ENCODE results near the gene CNTN4.

CNTN4 gene

DNA sequence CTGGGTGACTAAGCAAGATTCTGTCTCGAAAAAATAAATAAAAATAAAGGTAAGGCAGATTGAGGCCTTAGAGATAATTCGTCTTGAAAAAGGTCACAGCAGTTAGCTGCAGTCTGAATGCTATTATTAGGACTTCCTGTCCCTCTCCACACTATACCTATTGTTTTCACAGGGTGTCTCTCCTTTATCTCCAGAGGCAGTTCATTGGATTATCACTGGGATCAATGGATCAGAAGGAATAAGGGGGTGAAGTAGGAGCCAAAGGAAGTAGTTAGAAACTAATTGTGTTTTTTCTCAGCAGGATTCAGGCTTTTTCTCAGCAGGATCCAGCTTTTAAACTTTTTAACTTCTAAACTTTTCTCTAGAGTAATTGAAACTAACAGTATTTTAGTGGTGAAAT is 684.6 kb downstream of the CNTN4 start:
- Histone ChIP-seq H3K9ac (ENCODE audit: low read length) (no peak overlapping the region), H2AFZ (ENCODE audit: low read length) (no peak overlapping the region)

GRCh38 chr3:2784627-2785026 is 686.0 kb downstream of the CNTN4 start:
- H3K9ac ChIP-seq (ENCODE audit: low read length) = no peak overlapping the region
- TF ChIP-seq CTCF (IDR thresholded peaks at IDR 0.05; ENCODE audit: low read length) = no peak
- TF ChIP-seq EZH2 (IDR thresholded peaks at IDR 0.05; ENCODE audit: borderline replicate concordance, low read length) = no peak
- H3K4me1 ChIP-seq (ENCODE audit: insufficient read depth, low read length, severe bottlenecking) = no peaks in the 10 kb centered on the region
- no peaks in the 10 kb centered on the region for H3K36me3 ChIP-seq (ENCODE audit: insufficient read depth, low read length)
- H3K9me3 ChIP-seq (ENCODE audit: low read length) = no peaks in the 10 kb centered on the region
- H3K4me3 ChIP-seq (ENCODE audit: low read depth, low read length, poor library complexity, severe bottlenecking) = no peak overlapping the region
- H3K4me2 ChIP-seq (ENCODE audit: low read length) = no peak overlapping the region
- no peak overlapping the region for H2AFZ ChIP-seq (ENCODE audit: low read length)
- no peaks in the 10 kb centered on the region for H3K9me2 ChIP-seq (ENCODE audit: low read depth, low read length)
- no peaks in the 10 kb centered on the region for H3K27me3 ChIP-seq (ENCODE audit: insufficient read depth, low read length)
- no peaks in the 10 kb centered on the region for H3F3A ChIP-seq (ENCODE audit: insufficient read depth, low read length)
- no peak overlapping the region for H3K27ac ChIP-seq (ENCODE audit: low read depth, low read length, poor library complexity, severe bottlenecking)
- H4K20me1 ChIP-seq (ENCODE audit: insufficient read depth, low read length) = no peaks in the 10 kb centered on the region
- no peaks in the 10 kb centered on the region for H3K79me2 ChIP-seq (ENCODE audit: insufficient read depth, low read length)

More for the DNA sequence above, 684.6 kb downstream of the CNTN4 start:
- no peaks in the 10 kb centered on the region for H3F3A ChIP-seq (ENCODE audit: insufficient read depth, low read length)
- H3K4me2 ChIP-seq (ENCODE audit: low read length) = no peak overlapping the region
- H3K9me3 ChIP-seq (ENCODE audit: low read length) = no peaks in the 10 kb centered on the region
- no peaks in the 10 kb centered on the region for H3K27me3 ChIP-seq (ENCODE audit: insufficient read depth, low read length)
- H3K4me1 ChIP-seq (ENCODE audit: insufficient read depth, low read length, severe bottlenecking) = no peaks in the 10 kb centered on the region
- no peak for TF ChIP-seq EZH2 (IDR thresholded peaks at IDR 0.05; ENCODE audit: borderline replicate concordance, low read length)
- TF ChIP-seq CTCF (IDR thresholded peaks at IDR 0.05; ENCODE audit: low read length) = no peak
- H3K79me2 ChIP-seq (ENCODE audit: insufficient read depth, low read length) = no peaks in the 10 kb centered on the region
- H3K9me2 ChIP-seq (ENCODE audit: low read depth, low read length) = no peaks in the 10 kb centered on the region
- H3K4me3 ChIP-seq (ENCODE audit: low read depth, low read length, poor library complexity, severe bottlenecking) = no peak overlapping the region
- no peaks in the 10 kb centered on the region for H4K20me1 ChIP-seq (ENCODE audit: insufficient read depth, low read length)
- no peak overlapping the region for H3K27ac ChIP-seq (ENCODE audit: low read depth, low read length, poor library complexity, severe bottlenecking)
- H3K36me3 ChIP-seq (ENCODE audit: insufficient read depth, low read length) = no peaks in the 10 kb centered on the region

GRCh38 chr3:2790266-2790815 is 691.7 kb downstream of the CNTN4 start:
- no peak for TF ChIP-seq EZH2 (IDR thresholded peaks at IDR 0.05; ENCODE audit: borderline replicate concordance, low read length)
- no peak for TF ChIP-seq CTCF (IDR thresholded peaks at IDR 0.05; ENCODE audit: low read length)
- no peak overlapping the region for H3K4me3 ChIP-seq (ENCODE audit: low read depth, low read length, poor library complexity, severe bottlenecking)
- no peaks in the 10 kb centered on the region for H3K27me3 ChIP-seq (ENCODE audit: insufficient read depth, low read length)
- H2AFZ ChIP-seq (ENCODE audit: low read length) = no peak overlapping the region
- no peak overlapping the region for H3K9ac ChIP-seq (ENCODE audit: low read length)
- no peak overlapping the region for H3K27ac ChIP-seq (ENCODE audit: low read depth, low read length, poor library complexity, severe bottlenecking)
- no peaks in the 10 kb centered on the region for H3K36me3 ChIP-seq (ENCODE audit: insufficient read depth, low read length)
- no peaks in the 10 kb centered on the region for H3F3A ChIP-seq (ENCODE audit: insufficient read depth, low read length)
- H3K79me2 ChIP-seq (ENCODE audit: insufficient read depth, low read length) = no peaks in the 10 kb centered on the region
- H3K4me1 ChIP-seq (ENCODE audit: insufficient read depth, low read length, severe bottlenecking) = no peaks in the 10 kb centered on the region
- no peaks in the 10 kb centered on the region for H3K9me3 ChIP-seq (ENCODE audit: low read length)
- H3K9me2 ChIP-seq (ENCODE audit: low read depth, low read length) = no peaks in the 10 kb centered on the region
- H3K4me2 ChIP-seq (ENCODE audit: low read length) = no peak overlapping the region
- H4K20me1 ChIP-seq (ENCODE audit: insufficient read depth, low read length) = no peaks in the 10 kb centered on the region
